WERI-Rb-1 (cell line): ENCODE data around the gene GRID1.

Experiments
- DNase-seq: peaks from one replicate; pipeline ENCODE4 v3.0.0-alpha.2; 2020
- H3K27ac ChIP-seq: fragments of 250-450 bp; sonication (Bioruptor Pico); 2 replicates; pipeline ENCODE4 v1.5.1; 2020; ENCODE audit warnings: mild to moderate bottlenecking, moderate library complexity
- H3K27me3 ChIP-seq: fragments of 250-450 bp; sonication (Bioruptor Pico); 2 replicates; pipeline ENCODE4 v1.5.1; 2021; ENCODE audit warnings: mild to moderate bottlenecking, low read depth, moderate library complexity; ENCODE audit not compliant: insufficient read depth, severe bottlenecking
- H3K36me3 ChIP-seq: fragments of 250-450 bp; sonication (Bioruptor Pico); 2 replicates; pipeline ENCODE4 v1.5.1; 2020; ENCODE audit warnings: mild to moderate bottlenecking, moderate library complexity
- H3K4me3 ChIP-seq: 2 replicates; pipeline ENCODE4 v1.5.1; 2011; ENCODE audit warnings: low read depth, mild to moderate bottlenecking, control low read depth, low read length
- H3K9me3 ChIP-seq: fragments of 250-450 bp; sonication (Bioruptor Pico); 2 replicates; pipeline ENCODE4 v1.5.1; 2021; ENCODE audit warnings: mild to moderate bottlenecking, moderate library complexity; ENCODE audit not compliant: severe bottlenecking
- TF ChIP-seq, protein P1 (sequence below): IDR thresholded peaks from 2 replicates; pipeline ENCODE4 v1.5.1; 2011; ENCODE audit warnings: low read depth, mild to moderate bottlenecking, control low read depth, inconsistent platforms, low read length

The GRID1 gene

DNA sequence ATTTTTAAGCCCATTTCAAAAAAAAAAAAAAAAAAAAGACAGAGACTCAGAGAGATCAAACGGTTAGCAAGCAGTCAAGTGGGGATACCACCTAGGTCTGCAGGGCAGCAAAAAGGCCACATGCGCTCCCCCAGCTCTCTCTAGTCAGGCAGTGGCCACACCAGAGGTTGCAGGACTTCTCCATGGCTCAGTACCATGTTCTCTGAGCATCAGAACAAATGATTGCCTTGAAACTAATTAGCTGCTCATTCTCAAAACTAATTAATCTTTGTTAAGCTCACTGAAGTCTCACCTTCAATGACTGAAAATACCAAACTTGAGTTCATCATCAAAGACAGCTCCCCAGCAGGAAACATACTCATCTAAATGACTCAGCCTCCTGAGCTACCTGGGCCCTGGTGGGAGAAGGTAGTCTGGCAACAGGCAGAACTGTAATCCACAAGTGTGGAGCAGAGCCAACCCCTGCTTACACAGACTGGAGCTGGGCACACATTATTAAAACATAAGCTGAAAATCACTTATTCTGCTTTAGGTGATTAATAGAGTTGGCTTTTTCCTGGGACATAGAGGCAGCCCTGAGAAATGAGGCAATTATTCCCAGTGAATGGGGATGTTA is 319.6 kb downstream of the GRID1 start:
- Histone ChIP-seq H3K27me3 (no peaks in the 10 kb centered on the region), H3K27ac (no peak overlapping the region), H3K9me3 (no peaks in the 10 kb centered on the region), H3K36me3 (no peaks in the 10 kb centered on the region), H3K4me3 (no peak overlapping the region)
- no peak for DNase-seq
- TF ChIP-seq, protein P1, sequence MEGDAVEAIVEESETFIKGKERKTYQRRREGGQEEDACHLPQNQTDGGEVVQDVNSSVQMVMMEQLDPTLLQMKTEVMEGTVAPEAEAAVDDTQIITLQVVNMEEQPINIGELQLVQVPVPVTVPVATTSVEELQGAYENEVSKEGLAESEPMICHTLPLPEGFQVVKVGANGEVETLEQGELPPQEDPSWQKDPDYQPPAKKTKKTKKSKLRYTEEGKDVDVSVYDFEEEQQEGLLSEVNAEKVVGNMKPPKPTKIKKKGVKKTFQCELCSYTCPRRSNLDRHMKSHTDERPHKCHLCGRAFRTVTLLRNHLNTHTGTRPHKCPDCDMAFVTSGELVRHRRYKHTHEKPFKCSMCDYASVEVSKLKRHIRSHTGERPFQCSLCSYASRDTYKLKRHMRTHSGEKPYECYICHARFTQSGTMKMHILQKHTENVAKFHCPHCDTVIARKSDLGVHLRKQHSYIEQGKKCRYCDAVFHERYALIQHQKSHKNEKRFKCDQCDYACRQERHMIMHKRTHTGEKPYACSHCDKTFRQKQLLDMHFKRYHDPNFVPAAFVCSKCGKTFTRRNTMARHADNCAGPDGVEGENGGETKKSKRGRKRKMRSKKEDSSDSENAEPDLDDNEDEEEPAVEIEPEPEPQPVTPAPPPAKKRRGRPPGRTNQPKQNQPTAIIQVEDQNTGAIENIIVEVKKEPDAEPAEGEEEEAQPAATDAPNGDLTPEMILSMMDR: no peak

DNA sequence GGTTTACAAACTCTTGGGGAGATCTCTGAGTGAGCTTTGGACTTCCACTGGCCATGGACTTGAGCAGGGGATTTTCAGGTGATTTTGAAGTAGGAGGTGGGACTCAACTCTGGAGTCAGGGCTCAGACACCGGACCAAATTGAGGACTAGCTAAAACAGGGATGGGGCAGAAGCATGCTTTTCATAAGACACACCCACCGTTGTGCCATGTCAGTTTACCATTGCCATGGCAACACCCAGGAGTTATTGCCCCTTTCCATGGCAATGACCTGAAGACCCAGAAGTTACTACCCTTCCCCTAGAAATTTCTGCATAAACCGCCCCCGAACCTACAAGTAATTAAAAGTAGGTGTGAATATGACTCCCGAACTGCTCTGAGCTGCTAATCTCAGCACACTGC is 320.7 kb downstream of the GRID1 start:
- Histone ChIP-seq H3K27ac (no peak overlapping the region), H3K4me3 (no peak overlapping the region), H3K9me3 (no peaks in the 10 kb centered on the region), H3K36me3 (no peaks in the 10 kb centered on the region), H3K27me3 (no peaks in the 10 kb centered on the region)
- no peak for DNase-seq
- TF ChIP-seq, protein P1: no peak

DNA sequence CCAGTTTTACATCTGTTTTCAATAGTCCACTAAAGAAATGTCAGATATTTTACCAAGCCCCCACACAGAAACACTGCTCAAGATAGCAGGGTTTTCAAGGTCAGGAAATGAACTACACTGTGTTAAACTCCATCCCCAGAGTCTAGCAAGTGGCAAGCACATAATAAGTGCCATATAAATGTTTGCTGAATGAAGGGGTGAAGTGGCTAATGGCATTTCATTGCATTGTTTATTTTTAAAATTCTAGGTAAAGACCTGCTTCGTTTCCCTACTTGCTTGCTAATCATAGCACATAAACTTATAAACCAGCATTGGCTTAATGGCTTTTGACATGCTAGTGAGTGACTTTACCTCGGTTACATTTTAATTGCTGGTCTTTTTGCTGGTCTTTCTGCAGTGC is 322.6 kb downstream of the GRID1 start:
- DNase-seq: no peak
- Histone ChIP-seq H3K9me3 (no peaks in the 10 kb centered on the region), H3K36me3 (no peaks in the 10 kb centered on the region), H3K27me3 (no peaks in the 10 kb centered on the region), H3K4me3 (no peak overlapping the region), H3K27ac (no peak overlapping the region)
- TF ChIP-seq, protein P1: no peak

DNA sequence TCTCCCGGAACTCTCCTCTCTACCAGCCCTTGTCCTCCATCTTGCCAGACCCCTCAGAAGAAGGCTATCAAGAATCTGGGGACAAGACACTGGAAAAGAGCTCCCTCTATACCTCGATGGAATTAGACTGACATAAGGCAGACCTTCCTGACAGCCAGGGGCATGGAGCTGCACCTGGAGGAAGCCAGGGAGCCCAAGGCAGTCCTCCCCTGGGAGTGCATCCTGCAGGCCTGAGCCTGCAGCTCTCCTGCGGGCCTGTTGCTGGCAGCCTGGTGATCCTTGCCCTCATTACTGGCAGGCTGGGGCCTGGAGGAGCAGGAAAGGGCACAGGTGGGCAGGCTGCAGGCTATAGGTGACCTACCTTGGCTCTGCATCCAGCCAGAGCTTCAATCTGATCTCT is 323.4 kb downstream of the GRID1 start:
- Histone ChIP-seq H3K4me3 (no peak overlapping the region), H3K36me3 (no peaks in the 10 kb centered on the region), H3K9me3 (no peaks in the 10 kb centered on the region), H3K27me3 (no peaks in the 10 kb centered on the region), H3K27ac (no peak overlapping the region)
- DNase-seq: no peak
- TF ChIP-seq, protein P1: no peak

DNA sequence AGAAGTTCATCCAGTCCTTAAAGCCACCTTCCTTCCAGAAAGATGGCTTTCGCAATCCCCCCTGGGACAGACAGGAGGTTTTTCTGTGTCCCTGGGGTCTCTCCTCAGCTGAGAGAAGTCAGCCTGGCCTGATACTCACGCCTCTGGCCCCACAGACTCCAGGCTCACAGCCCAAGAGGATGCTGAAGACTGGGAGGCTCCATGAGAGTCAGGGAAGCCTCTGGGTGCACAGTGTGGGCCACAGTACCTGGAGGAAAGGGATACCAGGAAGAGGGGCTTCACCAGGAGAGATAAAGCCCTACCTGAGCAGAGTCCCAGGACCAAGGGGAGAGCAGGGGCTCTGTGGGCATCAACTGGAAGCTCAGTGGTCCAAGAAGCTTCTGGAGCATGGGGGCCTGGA is 324.4 kb downstream of the GRID1 start:
- H3K27ac ChIP-seq: no peak overlapping the region
- no peak overlapping the region for H3K4me3 ChIP-seq
- H3K36me3 ChIP-seq: no peaks in the 10 kb centered on the region
- TF ChIP-seq, protein P1: no peak
- H3K9me3 ChIP-seq: no peaks in the 10 kb centered on the region
- DNase-seq: no peak
- H3K27me3 ChIP-seq: no peaks in the 10 kb centered on the region

DNA sequence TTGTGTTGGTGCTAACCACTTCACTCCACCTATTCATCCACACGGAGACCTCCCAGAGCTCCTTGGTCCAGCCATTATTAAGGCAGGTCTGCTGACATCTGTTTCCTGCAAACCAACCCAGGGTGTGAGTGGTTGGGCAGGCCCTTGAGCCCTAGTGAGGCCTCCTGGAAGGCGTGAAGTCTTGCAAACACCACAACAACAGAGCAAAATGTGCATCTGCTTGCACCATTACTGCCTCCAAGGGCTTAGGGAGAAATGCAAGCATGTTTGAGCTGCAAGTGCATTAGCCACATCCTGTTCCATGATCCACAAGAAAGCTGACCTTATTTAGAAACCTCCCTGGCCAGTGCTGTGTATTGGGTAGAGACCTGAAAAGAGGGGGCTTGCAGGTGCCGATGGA is 325.5 kb downstream of the GRID1 start:
- no peak for DNase-seq
- TF ChIP-seq, protein P1: no peak
- Histone ChIP-seq H3K27me3 (no peaks in the 10 kb centered on the region), H3K4me3 (no peak overlapping the region), H3K27ac (no peak overlapping the region), H3K9me3 (no peaks in the 10 kb centered on the region), H3K36me3 (no peaks in the 10 kb centered on the region)
